ENCODE results near the gene EYS. TPM values are rescaled to one million over a fixed set of nuclear protein-coding genes. Genes with fewer than 3 reads are reported as not detected.

Gene EYS
- total and polyA plus RNA-seq, 7 donors, result 0.07 to 0.46 TPM; not detected in 5

DNA sequence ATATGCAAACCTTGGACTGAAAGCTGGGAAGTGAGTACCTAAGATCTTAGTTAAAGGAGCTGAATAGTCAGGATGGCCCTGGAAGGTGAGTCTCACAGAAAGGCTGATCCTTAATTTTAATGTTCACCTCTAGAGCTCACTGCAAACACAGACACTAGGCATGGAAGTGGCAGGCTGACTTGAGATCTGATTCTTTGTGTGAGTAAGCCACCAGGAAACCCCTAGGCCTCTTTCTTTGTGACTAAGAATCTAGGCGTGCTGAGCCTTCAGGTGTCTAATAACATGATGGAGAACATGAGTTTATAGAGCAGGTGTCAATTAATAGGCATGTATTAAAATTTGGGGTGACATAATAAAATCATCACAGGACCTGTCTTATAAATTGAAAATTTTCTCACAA is 642.2 kb downstream of the EYS start:
- H3K27me3 ChIP-seq, result no peaks in the 10 kb centered on the region
- DNase-seq, result no peak
- no peaks in the 10 kb centered on the region for H3K36me3 ChIP-seq
- H3K27ac ChIP-seq, result no peak overlapping the region
- H3K9me3 ChIP-seq, result no peaks in the 10 kb centered on the region
- WGBS, 2 donors, result 86 to 88% methylated on average over 1 of the region's 1 CpG
- TF ChIP-seq POLR2A (IDR thresholded peaks at IDR 0.05) (no peak), POLR2AphosphoS5 (IDR thresholded peaks at IDR 0.05) (no peak), EP300 (IDR thresholded peaks at IDR 0.05) (no peak)
- H3K4me3 ChIP-seq, result no peak overlapping the region
- intact Hi-C loops (cut with DNase I), result no loop called here
- H3K4me1 ChIP-seq, result no peaks in the 10 kb centered on the region

DNA sequence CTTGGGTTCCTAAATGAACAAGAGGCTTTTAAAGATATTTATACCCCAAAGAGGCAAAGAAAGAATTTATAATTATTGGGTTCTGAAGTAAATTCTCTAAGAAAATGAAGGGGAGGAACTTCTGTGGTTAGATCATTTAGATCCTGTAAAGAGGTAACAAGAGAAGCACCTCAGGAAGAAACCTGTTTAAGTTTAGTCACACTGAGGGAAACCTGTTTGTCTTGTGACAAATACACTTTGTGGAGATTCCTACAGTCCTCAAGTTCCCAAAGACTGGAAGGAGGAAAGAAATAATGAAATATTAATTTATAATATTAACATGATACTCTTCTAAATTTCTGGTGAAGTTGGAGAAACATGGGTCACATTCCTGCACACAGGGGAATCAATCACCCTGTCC is 647.5 kb downstream of the EYS start:
- no peaks in the 10 kb centered on the region for H3K9me3 ChIP-seq
- no peak overlapping the region for H3K27ac ChIP-seq
- intact Hi-C loops (cut with DNase I), result no loop called here
- DNase-seq, result no peak
- no peaks in the 10 kb centered on the region for H3K27me3 ChIP-seq
- no peaks in the 10 kb centered on the region for H3K4me1 ChIP-seq
- no peak overlapping the region for H3K4me3 ChIP-seq
- no peaks in the 10 kb centered on the region for H3K36me3 ChIP-seq
- no peak for TF ChIP-seq EP300 (IDR thresholded peaks at IDR 0.05)
- TF ChIP-seq POLR2AphosphoS5 (IDR thresholded peaks at IDR 0.05), result no peak
- TF ChIP-seq POLR2A (IDR thresholded peaks at IDR 0.05), result no peak
- TF ChIP-seq, protein P1, sequence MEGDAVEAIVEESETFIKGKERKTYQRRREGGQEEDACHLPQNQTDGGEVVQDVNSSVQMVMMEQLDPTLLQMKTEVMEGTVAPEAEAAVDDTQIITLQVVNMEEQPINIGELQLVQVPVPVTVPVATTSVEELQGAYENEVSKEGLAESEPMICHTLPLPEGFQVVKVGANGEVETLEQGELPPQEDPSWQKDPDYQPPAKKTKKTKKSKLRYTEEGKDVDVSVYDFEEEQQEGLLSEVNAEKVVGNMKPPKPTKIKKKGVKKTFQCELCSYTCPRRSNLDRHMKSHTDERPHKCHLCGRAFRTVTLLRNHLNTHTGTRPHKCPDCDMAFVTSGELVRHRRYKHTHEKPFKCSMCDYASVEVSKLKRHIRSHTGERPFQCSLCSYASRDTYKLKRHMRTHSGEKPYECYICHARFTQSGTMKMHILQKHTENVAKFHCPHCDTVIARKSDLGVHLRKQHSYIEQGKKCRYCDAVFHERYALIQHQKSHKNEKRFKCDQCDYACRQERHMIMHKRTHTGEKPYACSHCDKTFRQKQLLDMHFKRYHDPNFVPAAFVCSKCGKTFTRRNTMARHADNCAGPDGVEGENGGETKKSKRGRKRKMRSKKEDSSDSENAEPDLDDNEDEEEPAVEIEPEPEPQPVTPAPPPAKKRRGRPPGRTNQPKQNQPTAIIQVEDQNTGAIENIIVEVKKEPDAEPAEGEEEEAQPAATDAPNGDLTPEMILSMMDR (IDR thresholded peaks at IDR 0.05), result no peak

DNA sequence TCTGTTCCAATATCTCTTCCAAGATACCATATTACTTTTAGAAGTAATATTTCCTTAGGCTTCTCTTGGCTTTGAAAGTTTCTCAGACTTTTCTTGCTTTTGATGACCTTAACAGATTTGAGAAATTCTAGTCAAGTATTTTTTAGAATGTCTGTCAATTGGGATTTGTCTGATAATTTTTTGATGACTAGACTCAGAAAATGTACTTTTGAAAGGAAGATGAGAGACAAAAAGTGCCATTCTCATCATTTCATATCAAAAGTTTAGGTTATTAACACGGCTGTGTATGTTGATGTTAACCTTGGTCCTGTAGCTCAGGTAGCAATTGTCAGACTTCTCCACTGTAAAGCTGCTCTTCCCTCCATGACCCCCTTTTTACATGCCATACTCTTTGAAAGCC is 651.5 kb downstream of the EYS start:
- Histone ChIP-seq H3K27me3 (no peaks in the 10 kb centered on the region), H3K27ac (no peak overlapping the region), H3K4me1 (no peaks in the 10 kb centered on the region), H3K4me3 (no peak overlapping the region), H3K36me3 (no peaks in the 10 kb centered on the region), H3K9me3 (no peaks in the 10 kb centered on the region)
- WGBS, 2 donors, result 88 to 89% methylated on average over 1 of the region's 1 CpG
- TF ChIP-seq POLR2AphosphoS5 (IDR thresholded peaks at IDR 0.05), result no peak
- no peak for TF ChIP-seq POLR2A (IDR thresholded peaks at IDR 0.05)
- TF ChIP-seq, protein P1 (IDR thresholded peaks at IDR 0.05), result no peak
- TF ChIP-seq EP300 (IDR thresholded peaks at IDR 0.05), result no peak
- no peak for DNase-seq
- intact Hi-C loops (cut with DNase I), result no loop called here

DNA sequence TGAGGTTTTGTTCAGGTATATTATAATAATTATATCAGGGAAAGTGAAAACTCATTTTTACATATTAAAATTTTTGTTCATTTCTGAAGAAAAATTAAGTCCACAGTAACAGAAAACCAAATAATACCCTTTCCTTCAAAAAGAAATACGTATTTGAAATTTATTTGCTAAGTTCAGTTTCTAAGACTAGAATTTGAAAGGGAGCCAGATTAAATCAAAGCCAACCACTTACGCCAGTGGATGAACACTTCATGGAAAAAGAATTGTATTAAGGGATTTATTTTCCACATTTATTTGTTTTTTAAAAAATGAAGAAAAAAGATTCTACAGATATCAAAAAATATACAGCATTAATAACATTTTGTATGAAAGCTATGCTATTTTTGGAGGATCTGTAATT is 654.4 kb downstream of the EYS start:
- intact Hi-C loops (cut with DNase I), result no loop called here
- Histone ChIP-seq H3K27me3 (no peaks in the 10 kb centered on the region), H3K4me1 (no peaks in the 10 kb centered on the region), H3K9me3 (no peaks in the 10 kb centered on the region), H3K4me3 (no peak overlapping the region), H3K27ac (no peak overlapping the region), H3K36me3 (no peaks in the 10 kb centered on the region)
- 71 to 79% methylated on average over 2 of the region's 2 CpGs for WGBS, 2 donors
- no peak for DNase-seq
- no peak for TF ChIP-seq EP300 (IDR thresholded peaks at IDR 0.05)
- TF ChIP-seq, protein P1 (IDR thresholded peaks at IDR 0.05), result no peak
- TF ChIP-seq POLR2A (IDR thresholded peaks at IDR 0.05), result no peak
- TF ChIP-seq POLR2AphosphoS5 (IDR thresholded peaks at IDR 0.05), result no peak

DNA sequence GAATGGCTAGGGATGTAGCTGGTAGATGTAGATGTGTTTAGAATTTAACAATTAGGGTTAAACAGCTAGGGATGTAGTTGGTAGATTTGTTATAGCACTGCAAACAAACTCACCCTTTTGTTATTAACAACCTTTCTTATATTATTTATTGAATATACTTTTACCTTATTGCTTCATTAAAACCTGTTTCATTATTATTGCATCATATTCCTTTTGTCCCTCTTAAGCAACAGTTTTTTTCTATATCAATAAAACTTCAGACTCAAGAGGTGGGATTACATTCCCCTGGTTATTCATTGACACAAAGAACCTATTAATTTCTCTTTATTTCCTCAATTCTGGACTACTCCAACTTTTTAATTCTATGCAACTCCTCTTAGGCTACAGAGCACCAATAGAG is 661.2 kb downstream of the EYS start:
- intact Hi-C loops (cut with DNase I), result no loop called here
- Histone ChIP-seq H3K9me3 (no peaks in the 10 kb centered on the region), H3K4me3 (no peak overlapping the region), H3K27me3 (no peaks in the 10 kb centered on the region), H3K36me3 (no peaks in the 10 kb centered on the region), H3K4me1 (no peaks in the 10 kb centered on the region), H3K27ac (no peak overlapping the region)
- no peak for DNase-seq
- TF ChIP-seq, protein P1 (IDR thresholded peaks at IDR 0.05), result no peak
- TF ChIP-seq POLR2AphosphoS5 (IDR thresholded peaks at IDR 0.05), result no peak
- no peak for TF ChIP-seq POLR2A (IDR thresholded peaks at IDR 0.05)
- TF ChIP-seq EP300 (IDR thresholded peaks at IDR 0.05), result no peak
